GM10847 (cell line): Measurements from ENCODE around the gene IFT57.

Source experiments
- POLR2A ChIP-seq: IDR thresholded peaks from 2 replicates; pipeline ENCODE4 v1.6.1; 2011; ENCODE audit not compliant: insufficient read length; ENCODE audit errors: extremely low read depth

IFT57 gene

DNA sequence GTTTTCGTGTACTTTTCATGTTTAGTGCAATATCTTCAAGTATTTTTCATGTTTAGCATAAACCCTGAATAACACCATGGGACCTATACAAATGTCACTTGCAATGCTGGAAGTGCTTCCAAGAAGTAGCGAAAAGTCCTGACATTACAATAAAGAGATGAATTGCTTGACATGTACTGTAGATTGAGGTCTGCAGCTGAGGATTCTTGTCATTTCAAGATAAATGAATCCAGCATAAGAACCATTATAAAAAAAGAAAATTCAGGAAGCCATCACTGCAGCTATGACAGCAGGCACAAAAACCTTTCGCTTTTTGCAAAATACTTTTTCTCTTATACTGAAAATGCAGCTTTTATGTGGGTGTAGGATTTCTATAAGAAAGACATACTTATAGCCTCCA, 37.4 kb downstream of the IFT57 start:
- no peak for TF ChIP-seq POLR2A

DNA sequence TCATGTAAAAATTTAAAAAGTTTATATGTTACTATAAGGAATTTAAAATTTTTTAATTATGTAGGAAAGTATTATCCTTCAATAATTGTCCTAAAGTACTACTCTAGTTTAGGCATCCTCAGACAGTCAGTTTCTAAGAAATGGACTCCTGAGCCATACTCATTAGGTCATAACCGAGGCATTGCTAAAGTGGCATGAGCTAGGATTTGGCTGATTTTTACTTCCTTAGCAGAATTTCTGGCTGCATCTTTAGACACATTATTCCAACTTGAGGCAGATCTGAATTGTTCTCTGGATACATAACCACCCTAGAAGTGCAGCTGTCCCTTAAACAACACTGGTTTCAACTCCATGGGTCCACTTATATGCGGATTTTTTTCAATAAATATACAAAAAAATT, 38.3 kb downstream of the IFT57 start:
- TF ChIP-seq POLR2A, result no peak

- TF ChIP-seq POLR2A, result no peak
Observed at GRCh38 chr3:108183181-108183580, 39.0 kb downstream of the IFT57 start.

GRCh38 chr3:108182339-108182738, 39.9 kb downstream of the IFT57 start:
- TF ChIP-seq POLR2A, result no peak

DNA sequence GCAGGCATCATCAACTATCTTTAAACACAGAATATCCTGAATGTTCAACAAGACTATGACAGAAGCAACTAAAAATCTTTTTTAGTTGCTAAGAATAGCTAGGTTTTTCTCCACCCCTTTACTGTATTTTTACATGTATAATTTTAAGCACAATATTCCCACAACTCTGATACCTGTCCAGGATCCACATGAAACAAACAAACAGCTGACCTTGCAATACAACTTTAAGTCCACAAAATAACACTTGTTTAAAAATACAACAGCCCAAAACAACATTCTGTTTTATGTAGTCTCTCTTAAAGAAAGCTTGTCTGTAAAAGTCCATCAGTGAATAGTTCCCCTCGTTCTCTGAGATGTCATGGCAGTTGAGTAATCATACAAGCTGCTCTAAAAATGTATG, 41.1 kb downstream of the IFT57 start:
- no peak for TF ChIP-seq POLR2A

DNA sequence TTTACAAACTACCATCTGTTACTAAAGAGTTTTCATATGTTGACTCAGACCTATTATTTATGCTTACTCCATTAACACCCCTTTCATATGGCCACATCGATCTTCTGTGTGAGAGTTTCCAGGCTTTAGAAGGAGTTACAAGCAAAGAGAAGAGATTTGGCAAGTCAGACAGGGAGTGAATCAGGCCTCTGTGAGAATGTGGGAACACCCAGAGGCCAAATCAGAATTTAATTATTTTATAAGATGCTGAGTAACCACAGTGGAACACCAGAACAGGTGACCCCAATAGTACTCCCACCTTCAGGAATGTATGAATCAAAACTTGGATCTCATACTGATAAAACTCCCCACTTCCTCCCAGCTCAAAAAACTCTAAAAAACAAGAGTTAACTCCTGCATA, 42.0 kb downstream of the IFT57 start:
- no peak for TF ChIP-seq POLR2A

DNA sequence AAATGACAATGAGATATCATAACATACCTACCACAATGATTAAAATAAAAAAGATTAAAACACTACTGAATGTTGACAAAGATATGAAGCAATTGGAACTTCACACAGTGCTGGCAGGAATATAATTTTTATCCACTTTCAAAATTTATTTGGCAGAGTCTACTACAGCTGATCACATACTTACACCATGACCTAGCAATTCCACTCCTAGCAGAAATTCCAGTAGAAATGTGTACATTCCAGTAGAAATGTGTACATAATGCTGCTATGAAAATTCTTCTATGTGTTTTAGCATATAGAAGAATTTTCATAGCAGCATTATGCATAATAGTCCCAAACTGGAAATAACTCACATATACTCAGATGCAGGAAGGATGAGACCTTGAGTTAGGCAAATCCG, 43.5 kb downstream of the IFT57 start:
- TF ChIP-seq POLR2A, result no peak

DNA sequence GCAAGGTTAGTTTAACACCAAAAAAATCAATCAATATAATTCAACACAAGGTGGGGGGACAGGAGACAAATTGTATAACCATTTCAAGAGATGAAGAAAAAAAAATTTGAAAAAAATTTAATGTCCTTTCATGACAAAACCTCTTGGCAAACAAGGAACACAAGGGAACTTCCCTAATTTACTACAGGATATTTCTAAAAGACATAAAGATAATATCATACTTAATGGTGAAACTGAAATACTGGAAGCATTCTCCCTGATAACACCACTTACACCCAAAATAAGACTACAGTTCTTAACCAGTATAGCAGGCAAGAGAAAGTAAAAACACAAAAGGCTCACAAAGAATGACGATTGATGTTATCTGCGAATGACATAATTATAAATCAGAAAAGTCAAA, 44.7 kb downstream of the IFT57 start:
- no peak for TF ChIP-seq POLR2A

DNA sequence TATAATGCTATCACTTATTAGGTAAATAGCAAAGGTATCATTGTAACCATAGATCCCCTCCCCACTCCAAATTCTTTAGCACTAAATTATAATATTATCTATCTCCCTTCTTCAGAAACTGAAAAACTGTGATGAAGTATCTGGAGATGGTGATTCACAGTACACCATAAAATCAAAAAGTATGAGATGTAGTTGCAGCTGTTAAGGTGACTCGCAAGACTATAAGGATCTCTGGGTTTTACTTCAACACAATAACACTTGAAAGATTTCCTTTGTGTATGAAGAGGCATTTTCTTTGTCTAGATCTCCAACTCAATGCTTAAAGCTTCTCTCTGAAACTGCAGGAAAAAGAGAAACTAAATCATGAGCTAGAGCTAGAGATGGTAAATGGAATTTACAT, 46.9 kb downstream of the IFT57 start:
- no peak for TF ChIP-seq POLR2A

GRCh38 chr3:108171106-108171505, 51.1 kb downstream of the IFT57 start:
- no peak for TF ChIP-seq POLR2A

DNA sequence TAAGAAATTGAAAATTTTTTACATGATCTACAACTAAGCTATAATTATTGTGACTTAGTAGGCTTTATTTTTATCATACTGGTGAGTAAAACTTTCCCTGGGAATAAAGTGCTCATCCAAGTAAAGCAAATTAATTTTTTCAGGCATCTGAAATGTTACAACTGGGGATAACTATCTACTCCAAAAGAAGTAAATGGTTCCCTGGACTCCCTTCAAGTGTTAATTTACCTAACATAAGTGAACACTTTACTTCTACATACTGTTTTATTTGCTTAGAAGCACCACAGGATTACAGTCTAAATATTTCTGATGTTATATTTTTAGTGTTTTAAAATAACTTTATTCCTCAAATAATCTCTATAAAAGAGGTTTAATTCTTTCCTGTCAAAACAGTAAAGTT, 57.8 kb downstream of the IFT57 start:
- TF ChIP-seq POLR2A, result no peak

DNA sequence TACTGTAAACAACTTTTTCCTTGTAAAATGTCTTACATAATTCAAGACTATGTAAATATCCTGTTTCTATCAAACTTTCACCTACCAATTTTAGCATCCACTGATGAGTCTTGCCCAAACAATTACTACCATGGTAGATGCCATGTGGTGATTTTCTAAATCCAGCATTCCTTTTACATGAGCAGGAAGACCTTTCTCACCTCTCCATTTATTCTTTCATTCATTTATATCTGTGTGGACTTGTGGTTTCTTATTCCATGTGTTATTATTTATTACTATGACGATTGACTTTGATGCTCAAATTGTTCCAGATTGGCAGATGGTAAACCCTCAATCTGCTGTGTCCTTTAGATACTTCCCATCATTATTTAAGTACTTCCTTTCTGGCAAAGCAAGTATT, 62.4 kb downstream of the IFT57 start:
- no peak for TF ChIP-seq POLR2A

- no peak for TF ChIP-seq POLR2A
Observed at GRCh38 chr3:108159105-108159504, 63.1 kb downstream of the IFT57 start.

DNA sequence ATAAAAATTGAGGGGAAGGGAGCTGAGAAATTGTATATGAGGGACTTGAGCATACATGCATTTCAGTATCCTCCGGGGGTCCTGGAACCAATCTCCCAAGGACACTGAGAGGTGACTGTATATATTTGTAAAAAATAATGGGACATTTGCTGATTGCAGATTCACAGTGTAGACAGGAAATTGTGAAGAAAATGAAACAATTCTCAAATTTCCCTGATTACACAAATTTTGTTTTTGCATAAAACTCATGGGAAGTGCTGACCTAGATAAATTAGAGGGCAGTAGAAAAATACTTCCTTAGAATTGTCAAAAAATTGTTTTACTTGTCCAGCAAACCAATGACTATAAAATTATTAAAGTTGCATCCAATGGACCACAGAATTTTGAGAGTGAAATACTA, 64.0 kb downstream of the IFT57 start:
- no peak for TF ChIP-seq POLR2A

DNA sequence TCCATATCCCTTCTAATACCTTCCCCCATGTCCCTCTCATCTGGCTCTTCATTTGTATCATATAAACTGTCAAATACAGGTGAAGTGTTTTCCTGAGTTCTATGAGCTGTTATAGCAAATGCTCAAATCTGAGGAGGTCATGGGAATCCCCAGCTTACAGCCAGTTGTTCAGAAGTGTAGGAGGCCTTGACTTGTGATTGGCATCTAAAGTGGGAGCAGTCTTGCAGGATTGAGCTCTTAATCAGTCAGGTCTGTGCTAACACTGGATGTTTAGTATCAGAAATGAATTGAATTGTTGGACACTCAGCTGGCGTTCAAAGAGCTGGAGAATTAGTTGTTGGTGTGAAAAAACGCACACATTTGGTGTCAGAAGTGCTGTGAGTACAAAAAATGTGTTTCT, 65.0 kb downstream of the IFT57 start:
- no peak for TF ChIP-seq POLR2A

- TF ChIP-seq POLR2A, result no peak
Observed at GRCh38 chr3:108156312-108156853, 65.8 kb downstream of the IFT57 start.

DNA sequence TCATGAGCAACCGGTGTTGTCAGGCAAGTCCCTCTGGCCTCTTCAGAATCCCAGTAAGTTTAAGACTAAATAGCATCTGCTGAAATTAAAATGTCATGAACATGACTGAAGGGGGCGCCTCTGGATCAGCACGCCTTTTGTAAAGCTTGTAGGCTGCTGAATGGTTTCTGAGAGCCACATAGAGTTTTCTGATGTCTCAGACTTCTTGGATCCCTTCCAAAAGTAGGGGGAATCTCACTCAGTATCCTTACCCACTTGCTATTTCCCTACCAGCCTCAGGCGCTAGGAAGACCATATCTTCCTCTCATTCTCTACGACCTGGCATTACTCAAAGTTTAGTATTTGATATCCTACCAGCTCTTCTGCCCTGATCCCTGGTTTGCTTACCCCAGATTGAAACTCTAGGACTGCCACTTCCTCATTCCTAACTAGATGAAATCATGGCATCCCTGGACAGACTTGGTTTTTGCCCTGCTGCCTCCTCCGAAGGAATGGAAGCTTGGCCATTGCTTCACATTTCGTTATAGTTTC, 68.7 kb downstream of the IFT57 start:
- TF ChIP-seq POLR2A, result no peak

- TF ChIP-seq POLR2A, result no peak
Observed at GRCh38 chr3:108152274-108152673, 70.0 kb downstream of the IFT57 start.

DNA sequence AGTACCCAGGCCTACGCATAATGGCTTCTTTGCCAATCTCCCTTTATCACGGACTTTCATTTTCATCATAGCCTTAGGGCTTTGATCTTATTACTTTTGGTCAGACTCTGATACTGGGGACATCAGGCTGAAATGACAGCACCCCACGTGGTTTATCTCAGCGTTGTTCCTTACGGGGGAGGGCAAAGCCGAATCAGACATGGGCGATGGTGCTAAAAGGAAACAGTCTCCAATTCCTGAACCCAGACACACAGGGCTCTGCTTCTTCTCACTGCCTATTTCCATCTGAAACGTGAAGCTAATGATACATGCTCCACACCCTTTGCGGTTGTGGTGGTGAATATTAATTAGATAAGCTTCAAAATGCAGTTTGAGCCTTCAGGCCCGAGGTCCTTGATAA, 72.0 kb downstream of the IFT57 start:
- TF ChIP-seq POLR2A, result no peak
